DND-41 (cell line): ENCODE data around the gene CAPN2.

ENCODE experiments used
- ATAC-seq: fragments of 200-7000 bp; cut with Tn5 transposase; 3 replicates; pipeline ENCODE4 v1.9.1; 2021; ENCODE audit warnings: low read depth; ENCODE audit not compliant: insufficient read depth
- DNase-seq: peaks from one replicate; pipeline ENCODE4 v3.0.0-alpha.2; 2020
- H2AFZ ChIP-seq: 2 replicates; pipeline ENCODE4 v1.6.0; 2012; ENCODE audit warnings: low read depth, low read length
- H3K27ac ChIP-seq: 2 replicates; pipeline ENCODE4 v1.5.1; 2012; ENCODE audit warnings: low read length, inconsistent platforms
- H3K27me3 ChIP-seq: fragments of 200-600 bp; sonication (generic); 2 replicates; pipeline ENCODE4 v1.6.0; 2012; ENCODE audit warnings: low read length, mild to moderate bottlenecking, inconsistent platforms; ENCODE audit not compliant: insufficient read depth, poor library complexity
- H3K36me3 ChIP-seq: 2 replicates; pipeline ENCODE4 v1.5.1; 2012; ENCODE audit warnings: low read length, inconsistent platforms; ENCODE audit not compliant: insufficient read depth
- H3K4me1 ChIP-seq: 2 replicates; pipeline ENCODE4 v1.5.1; 2012; ENCODE audit warnings: mild to moderate bottlenecking, low read length; ENCODE audit not compliant: insufficient read depth
- H3K4me2 ChIP-seq: 2 replicates; pipeline ENCODE4 v1.6.0; 2012; ENCODE audit warnings: mild to moderate bottlenecking, moderate library complexity, low read length, inconsistent platforms; ENCODE audit not compliant: insufficient read depth
- H3K4me3 ChIP-seq, 2 experiments: fragments of 200-600 bp in 1 of 2; shearing (Covaris generic) in 1 of 2; 2 replicates each; pipeline ENCODE4 v1.5.1; 2012 to 2016; ENCODE audit warnings: inconsistent platforms in 2 of 2, low read length in 2 of 2, mild to moderate bottlenecking in 2 of 2, low read depth in 1 of 2, moderate library complexity in 1 of 2
- H3K79me2 ChIP-seq: 2 replicates; pipeline ENCODE4 v1.6.0; 2012; ENCODE audit warnings: low read length, inconsistent platforms; ENCODE audit not compliant: insufficient read depth
- H3K9ac ChIP-seq: 2 replicates; pipeline ENCODE4 v1.6.0; 2012; ENCODE audit warnings: low read depth, mild to moderate bottlenecking, inconsistent platforms, low read length, moderate library complexity
- H3K9me3 ChIP-seq: 2 replicates; pipeline ENCODE4 v1.5.1; 2012; ENCODE audit warnings: low read length, moderate library complexity, mild to moderate bottlenecking, inconsistent platforms; ENCODE audit not compliant: insufficient read depth, severe bottlenecking
- H4K20me1 ChIP-seq: 2 replicates; pipeline ENCODE4 v1.6.0; 2012; ENCODE audit warnings: low read length; ENCODE audit not compliant: insufficient read depth
- CTCF ChIP-seq: IDR thresholded peaks from 2 replicates; pipeline ENCODE4 v1.5.1; 2012; ENCODE audit warnings: borderline replicate concordance, low read length, moderate library complexity, mild to moderate bottlenecking; ENCODE audit not compliant: poor library complexity, severe bottlenecking; ENCODE audit errors: extremely low read depth
- EZH2 ChIP-seq: IDR thresholded peaks from 3 replicates; pipeline ENCODE4 v1.6.1; 2012; ENCODE audit warnings: borderline replicate concordance, low read depth, mild to moderate bottlenecking, moderate library complexity, low read length, inconsistent platforms; ENCODE audit not compliant: severe bottlenecking

The CAPN2 gene

GRCh38 chr1:223741861-223742260 lies 29.5 kb downstream of the CAPN2 start:
- Histone ChIP-seq H3K9me3 (no peaks in the 10 kb centered on the region), H3K79me2 (no peaks in the 10 kb centered on the region), H3K27me3 (peaks cover 4% of the 10 kb centered on the region), H3K4me3 (no peak overlapping the region), H2AFZ (no peak overlapping the region), H4K20me1 (no peaks in the 10 kb centered on the region), H3K4me2 (no peak overlapping the region), H3K4me1 (no peaks in the 10 kb centered on the region), H3K27ac (no peak overlapping the region), H3K36me3 (no peaks in the 10 kb centered on the region), H3K9ac (no peak overlapping the region)
- TF ChIP-seq EZH2 (no peak), CTCF (no peak)
- ATAC-seq: no peak
- no peak for DNase-seq

- H2AFZ ChIP-seq: no peak overlapping the region
- no peak overlapping the region for H3K9ac ChIP-seq
- no peak overlapping the region for H3K4me3 ChIP-seq
- H3K4me1 ChIP-seq: no peaks in the 10 kb centered on the region
- no peaks in the 10 kb centered on the region for H3K9me3 ChIP-seq
- no peaks in the 10 kb centered on the region for H3K79me2 ChIP-seq
- no peaks in the 10 kb centered on the region for H4K20me1 ChIP-seq
- no peak for TF ChIP-seq EZH2
- no peak for TF ChIP-seq CTCF
- no peak overlapping the region for H3K4me2 ChIP-seq
- ATAC-seq: no peak
- H3K27me3 ChIP-seq: peaks cover 4% of the 10 kb centered on the region
- no peak for DNase-seq
- no peaks in the 10 kb centered on the region for H3K36me3 ChIP-seq
- H3K27ac ChIP-seq: no peak overlapping the region
Measured at GRCh38 chr1:223742856-223743517, 30.6 kb downstream of the CAPN2 start.

GRCh38 chr1:223745731-223746130 lies 33.4 kb downstream of the CAPN2 start:
- Histone ChIP-seq H3K27ac (no peak overlapping the region), H3K9me3 (no peaks in the 10 kb centered on the region), H3K36me3 (no peaks in the 10 kb centered on the region), H3K27me3 (no peaks in the 10 kb centered on the region), H3K79me2 (no peaks in the 10 kb centered on the region), H2AFZ (no peak overlapping the region), H3K4me2 (no peak overlapping the region), H3K9ac (no peak overlapping the region), H3K4me1 (peaks cover 4% of the 10 kb centered on the region), H3K4me3 (no peak overlapping the region), H4K20me1 (no peaks in the 10 kb centered on the region)
- DNase-seq (no peak), ATAC-seq (no peak)
- TF ChIP-seq CTCF (no peak), EZH2 (no peak)

GRCh38 chr1:223747838-223748335 lies 35.5 kb downstream of the CAPN2 start:
- H3K9ac ChIP-seq: no peak overlapping the region
- H4K20me1 ChIP-seq: no peaks in the 10 kb centered on the region
- no peaks in the 10 kb centered on the region for H3K79me2 ChIP-seq
- no peaks in the 10 kb centered on the region for H3K27me3 ChIP-seq
- peaks cover 4% of the 10 kb centered on the region for H3K4me1 ChIP-seq
- H3K4me3 ChIP-seq: no peak overlapping the region
- no peak overlapping the region for H3K27ac ChIP-seq
- ATAC-seq: no peak
- no peaks in the 10 kb centered on the region for H3K9me3 ChIP-seq
- H3K36me3 ChIP-seq: no peaks in the 10 kb centered on the region
- TF ChIP-seq EZH2: no peak
- no peak for TF ChIP-seq CTCF
- no peak overlapping the region for H3K4me2 ChIP-seq
- no peak overlapping the region for H2AFZ ChIP-seq
- no peak for DNase-seq
